CD14-positive monocyte (primary cell): ENCODE measurements around the gene MAP2K5. TPM values are rescaled to one million over a fixed set of nuclear protein-coding genes. Genes with fewer than 3 reads are reported as not detected.
A peak's percentile ranks its signal among the peaks of the same experiment; 100 is the strongest.

Source experiments
- DNase-seq, 3 donors: peaks; one replicate each; pipeline ENCODE4 v3.0.0-alpha.2; 2011 to 2022
- H2AFZ ChIP-seq: 2 replicates; pipeline ENCODE4 v1.6.0; 2012; ENCODE audit warnings: mild to moderate bottlenecking, low read depth, low read length, inconsistent platforms; ENCODE audit not compliant: insufficient read depth, poor library complexity, severe bottlenecking
- H3K27ac ChIP-seq, 2 donors: 1 replicate in 1 of 2; 2 replicates in 1 of 2; pipeline ENCODE4 v1.5.1; 2012 to 2013; ENCODE audit warnings: low read length in 2 of 2, control low read depth in 1 of 2, inconsistent platforms in 1 of 2, low read depth in 1 of 2, mild to moderate bottlenecking in 1 of 2
- H3K27me3 ChIP-seq, 2 donors: one replicate each; pipeline versions ENCODE4 v1.6.0 to v1.6.1; 2011 to 2013; ENCODE audit warnings: low read length in 2 of 2; ENCODE audit not compliant: control insufficient read depth in 2 of 2, insufficient read depth in 2 of 2
- H3K36me3 ChIP-seq, 2 donors: replicated peaks in 1 of 2; 1 replicate in 1 of 2; 2 replicates in 1 of 2; pipeline versions ENCODE4 v1.5.1 to v1.6.1; 2012 to 2013; ENCODE audit warnings: low read length in 2 of 2, control low read depth in 1 of 2, inconsistent platforms in 1 of 2, mild to moderate bottlenecking in 1 of 2; ENCODE audit not compliant: insufficient read depth in 2 of 2, control insufficient read depth in 1 of 2
- H3K4me1 ChIP-seq, 2 donors: 1 replicate in 1 of 2; 2 replicates in 1 of 2; pipeline versions ENCODE4 v1.5.1 to v1.6.1; 2012 to 2013; ENCODE audit warnings: low read length in 2 of 2, control low read depth in 1 of 2, inconsistent platforms in 1 of 2, mild to moderate bottlenecking in 1 of 2, moderate library complexity in 1 of 2; ENCODE audit not compliant: insufficient read depth in 2 of 2, control insufficient read depth in 1 of 2
- H3K4me2 ChIP-seq: replicated peaks from 2 replicates; pipeline ENCODE3; 2012; ENCODE audit warnings: low read length, moderate library complexity, mild to moderate bottlenecking; ENCODE audit not compliant: poor library complexity, severe bottlenecking; ENCODE audit errors: extremely low read depth
- H3K4me3 ChIP-seq, 3 experiments: fragments of 200-600 bp in 1 of 3; sonication (generic) in 1 of 3; replicated peaks in 1 of 3; 1 replicate in 2 of 3; 2 replicates in 1 of 3; pipeline ENCODE4 v1.5.1; 2011 to 2013; ENCODE audit warnings: low read length in 3 of 3, mild to moderate bottlenecking in 3 of 3, control low read depth in 2 of 3, low read depth in 2 of 3, inconsistent platforms in 1 of 3, moderate library complexity in 1 of 3
- H3K79me2 ChIP-seq: 2 replicates; pipeline ENCODE4 v1.6.0; 2012; ENCODE audit warnings: mild to moderate bottlenecking, control low read depth, inconsistent platforms, low read length, moderate library complexity; ENCODE audit not compliant: insufficient read depth
- H3K9ac ChIP-seq: 2 replicates; pipeline ENCODE4 v1.6.0; 2017; ENCODE audit warnings: low read length, mild to moderate bottlenecking; ENCODE audit not compliant: insufficient read depth, poor library complexity, severe bottlenecking
- H3K9me3 ChIP-seq, 2 donors: replicated peaks in 1 of 2; 1 replicate in 1 of 2; 2 replicates in 1 of 2; pipeline versions ENCODE4 v1.5.1 to v1.6.1; 2012 to 2013; ENCODE audit warnings: low read length in 2 of 2, control low read depth in 1 of 2; ENCODE audit not compliant: control insufficient read depth in 1 of 2, insufficient read depth in 1 of 2
- H4K20me1 ChIP-seq: 2 replicates; pipeline ENCODE4 v1.6.0; 2012; ENCODE audit warnings: mild to moderate bottlenecking, low read length, control low read depth, moderate library complexity; ENCODE audit not compliant: insufficient read depth
- H3K27ac Mint-ChIP-seq, 7 donors: one replicate each; pipeline ENCODE4 v1.8.0; 2020; ENCODE audit warnings: mild to moderate bottlenecking in 7 of 7, mixed read lengths in 7 of 7, moderate library complexity in 6 of 7, inconsistent platforms in 2 of 7
- H3K27me3 Mint-ChIP-seq, 3 donors: one replicate each; pipeline ENCODE4 v1.8.0; 2021 to 2022; ENCODE audit warnings: low read depth in 3 of 3, mild to moderate bottlenecking in 3 of 3, mixed read lengths in 3 of 3, moderate library complexity in 3 of 3, inconsistent platforms in 1 of 3
- H3K36me3 Mint-ChIP-seq, 2 donors: one replicate each; pipeline ENCODE4 v1.8.0; 2020; ENCODE audit warnings: mixed read lengths in 2 of 2, inconsistent platforms in 1 of 2, mild to moderate bottlenecking in 1 of 2
- H3K4me1 Mint-ChIP-seq: one replicate; pipeline ENCODE4 v1.8.0; 2020; ENCODE audit warnings: mild to moderate bottlenecking, mixed read lengths
- H3K4me3 Mint-ChIP-seq, 2 donors: one replicate each; pipeline ENCODE4 v1.8.0; 2020; ENCODE audit warnings: mild to moderate bottlenecking in 2 of 2, mixed read lengths in 2 of 2, moderate library complexity in 1 of 2
- H3K9me3 Mint-ChIP-seq, 7 donors: one replicate each; pipeline ENCODE4 v1.8.0; 2020 to 2022; ENCODE audit warnings: mixed read lengths in 7 of 7, mild to moderate bottlenecking in 6 of 7, moderate library complexity in 6 of 7, inconsistent platforms in 2 of 7
- WGBS: methylation state at CpG from one replicate; pipeline ENCODE4 v1.1.5; 2013; ENCODE audit warnings: missing lambda C conversion rate; ENCODE audit not compliant: insufficient coverage; 5-methylcytosine and 5-hydroxymethylcytosine counted together
- intact Hi-C, 2 donors: fragments of 100-400 bp; cut with micrococcal nuclease; formaldehyde crosslinking; loops; one replicate each; pipeline versions ENCODE4 v1.15.0 to v1.15.1; 2023
- polyA plus RNA-seq, 3 donors: library from polyadenylated mRNA; depleted of rRNA in 1 of 3; unstranded in 2 of 3; stranded (reverse) in 1 of 3; fragments of 300-500 nt in 2 of 3; fragments of >200 nt in 1 of 3; fragmentation: Illumina TruSeq in 2 of 3; gene quantifications; 1 replicate in 2 of 3; 2 replicates in 1 of 3; pipeline ENCODE4 v1.2.3, GENCODE V29; 2012 to 2021
- TF ChIP-seq, protein P1 (sequence below): fragments of 200-600 bp; IDR thresholded peaks from one replicate; pipeline ENCODE4 v1.8.0; 2022; ENCODE audit warnings: antibody characterized with exemption, mild to moderate bottlenecking

The MAP2K5 gene
- polyA plus RNA-seq, 3 donors, result 10.2 to 11.3 (median 10.6) TPM

DNA sequence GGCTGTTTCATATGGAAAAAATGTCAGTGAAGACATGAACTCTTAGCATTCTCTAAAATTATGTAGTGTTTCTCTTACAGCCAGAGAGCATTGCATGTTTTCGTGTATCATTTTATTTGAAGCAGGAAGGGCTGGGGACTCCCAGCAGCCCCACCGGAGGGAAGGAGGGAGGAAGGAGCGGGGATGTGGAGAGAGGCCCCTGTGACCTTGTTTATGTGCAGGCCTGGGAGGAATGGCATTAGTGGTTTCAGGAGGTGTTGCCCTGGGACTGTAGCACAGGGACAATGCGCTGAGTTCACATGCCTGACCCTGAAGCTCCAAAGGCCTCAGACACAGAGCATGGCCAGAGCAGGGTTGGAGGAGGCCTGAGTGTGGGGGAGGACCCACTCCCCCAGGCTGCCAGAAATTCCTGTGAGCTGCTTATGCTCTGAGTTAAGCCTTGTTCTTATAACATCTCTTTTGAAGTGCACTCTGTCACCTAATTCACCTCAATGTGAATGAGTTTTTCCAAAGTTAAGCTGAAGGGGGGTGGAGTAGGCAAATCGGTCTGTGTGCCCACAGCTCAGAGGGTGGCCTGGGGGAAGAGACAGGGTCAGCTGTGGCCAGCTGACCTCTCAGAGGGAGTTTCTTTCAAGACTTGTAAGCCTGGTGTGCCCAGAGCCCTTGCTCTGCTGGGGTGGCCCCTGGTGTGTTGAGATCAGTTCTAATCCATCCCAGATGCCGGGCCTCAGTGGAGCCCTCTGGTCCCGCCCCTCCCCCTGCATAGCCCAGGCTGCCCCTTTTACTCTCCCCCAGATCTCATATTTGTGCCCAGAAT lies 301.3 kb downstream of the MAP2K5 start:
- peaks cover 0 to 2% (median 0%) of the 10 kb centered on the region in 7 donors for H3K9me3 Mint-ChIP-seq
- no peak overlapping the region for H3K4me3 Mint-ChIP-seq
- no peaks in the 10 kb centered on the region for H3K36me3 ChIP-seq
- no peak overlapping the region for H3K4me2 ChIP-seq
- H3K27me3 Mint-ChIP-seq, result peaks cover 0 to 3% (median 3%) of the 10 kb centered on the region in 3 donors
- H3K4me1 ChIP-seq, result peaks cover 13 to 22% of the 10 kb centered on the region in 2 donors
- H3K9ac ChIP-seq, result no peak overlapping the region
- no peaks in the 10 kb centered on the region for H3K79me2 ChIP-seq
- no peak for DNase-seq
- peaks cover 21% of the 10 kb centered on the region for H3K4me1 Mint-ChIP-seq
- no peaks in the 10 kb centered on the region for H4K20me1 ChIP-seq
- peak overlapping the region in 1 of 7 donors; percentile 3 for H3K27ac Mint-ChIP-seq
- no peak overlapping the region for H2AFZ ChIP-seq
- no peak overlapping the region for H3K27ac ChIP-seq
- H3K9me3 ChIP-seq, result no peaks in the 10 kb centered on the region
- intact Hi-C loops, result no loop called here
- WGBS, result 74% methylated on average over 3 of the region's 7 CpGs
- H3K4me3 ChIP-seq, result no peak overlapping the region
- H3K27me3 ChIP-seq, result no peaks in the 10 kb centered on the region
- TF ChIP-seq, protein P1, sequence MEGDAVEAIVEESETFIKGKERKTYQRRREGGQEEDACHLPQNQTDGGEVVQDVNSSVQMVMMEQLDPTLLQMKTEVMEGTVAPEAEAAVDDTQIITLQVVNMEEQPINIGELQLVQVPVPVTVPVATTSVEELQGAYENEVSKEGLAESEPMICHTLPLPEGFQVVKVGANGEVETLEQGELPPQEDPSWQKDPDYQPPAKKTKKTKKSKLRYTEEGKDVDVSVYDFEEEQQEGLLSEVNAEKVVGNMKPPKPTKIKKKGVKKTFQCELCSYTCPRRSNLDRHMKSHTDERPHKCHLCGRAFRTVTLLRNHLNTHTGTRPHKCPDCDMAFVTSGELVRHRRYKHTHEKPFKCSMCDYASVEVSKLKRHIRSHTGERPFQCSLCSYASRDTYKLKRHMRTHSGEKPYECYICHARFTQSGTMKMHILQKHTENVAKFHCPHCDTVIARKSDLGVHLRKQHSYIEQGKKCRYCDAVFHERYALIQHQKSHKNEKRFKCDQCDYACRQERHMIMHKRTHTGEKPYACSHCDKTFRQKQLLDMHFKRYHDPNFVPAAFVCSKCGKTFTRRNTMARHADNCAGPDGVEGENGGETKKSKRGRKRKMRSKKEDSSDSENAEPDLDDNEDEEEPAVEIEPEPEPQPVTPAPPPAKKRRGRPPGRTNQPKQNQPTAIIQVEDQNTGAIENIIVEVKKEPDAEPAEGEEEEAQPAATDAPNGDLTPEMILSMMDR, result no peak
- peaks cover 0 to 2% of the 10 kb centered on the region in 2 donors for H3K36me3 Mint-ChIP-seq

DNA sequence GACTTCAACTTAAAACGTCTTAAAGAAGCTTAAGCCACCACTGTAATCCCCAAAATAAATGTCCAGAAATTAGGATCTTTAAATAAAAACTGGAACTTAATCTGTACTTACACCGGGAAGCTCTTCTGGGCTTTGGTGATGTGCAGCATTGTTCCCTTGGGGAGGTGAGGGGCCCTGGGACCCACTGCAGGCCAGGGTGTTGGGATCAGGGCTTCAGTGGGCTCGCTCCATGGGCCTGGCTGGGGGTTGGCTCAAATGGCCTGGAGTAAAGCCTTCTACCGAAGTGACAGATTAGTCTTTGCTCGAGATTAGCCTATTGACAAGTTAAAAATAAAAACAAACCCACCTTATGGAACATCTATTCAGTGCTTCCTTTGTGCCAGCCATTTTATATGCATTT lies 303.5 kb downstream of the MAP2K5 start:
- Mint-ChIP-seq H3K9me3 (peaks cover 0 to 7% (median 3%) of the 10 kb centered on the region in 7 donors), H3K4me3 (no peak overlapping the region), H3K4me1 (peaks cover 27% of the 10 kb centered on the region), H3K36me3 (peaks cover 2% of the 10 kb centered on the region in 2 donors), H3K27ac (no peak overlapping the region), H3K27me3 (peaks cover 0 to 3% (median 3%) of the 10 kb centered on the region in 3 donors)
- Histone ChIP-seq H3K79me2 (no peaks in the 10 kb centered on the region), H3K9ac (no peak overlapping the region), H3K4me1 (peaks cover 18 to 24% of the 10 kb centered on the region in 2 donors), H3K9me3 (peaks cover 0 to 4% of the 10 kb centered on the region in 2 donors), H3K4me2 (no peak overlapping the region), H2AFZ (no peak overlapping the region), H3K36me3 (no peaks in the 10 kb centered on the region), H3K27me3 (no peaks in the 10 kb centered on the region), H3K27ac (no peak overlapping the region), H3K4me3 (no peak overlapping the region), H4K20me1 (no peaks in the 10 kb centered on the region)
- DNase-seq, result no peak
- TF ChIP-seq, protein P1, result no peak
- intact Hi-C loops, result no loop called here
- 97% methylated on average over 4 of the region's 5 CpGs for WGBS
